Brain microvascular endothelial cell (primary cell): ENCODE measurements around the gene PILRA.

Source experiments
- DNase-seq: peaks from one replicate; pipeline ENCODE4 v3.0.0-alpha.2; 2020
- H3K27ac ChIP-seq: fragments of 250-450 bp; sonication (Bioruptor Pico); 2 replicates; pipeline ENCODE4 v1.5.1; 2020; ENCODE audit warnings: mild to moderate bottlenecking, moderate library complexity
- H3K27me3 ChIP-seq: fragments of 250-450 bp; sonication (Bioruptor Pico); replicated peaks from 2 replicates; pipeline ENCODE4 v1.5.1; 2020; ENCODE audit warnings: mild to moderate bottlenecking
- H3K36me3 ChIP-seq: fragments of 250-450 bp; sonication (Bioruptor Pico); replicated peaks from 2 replicates; pipeline ENCODE4 v1.5.1; 2020; ENCODE audit warnings: mild to moderate bottlenecking
- H3K4me3 ChIP-seq: 2 replicates; pipeline ENCODE4 v1.5.1; 2011; ENCODE audit warnings: low read depth, mild to moderate bottlenecking, control low read depth, low read length, moderate library complexity
- in situ Hi-C: cut with HindIII; loops from 2 replicates; pipeline ENCODE4 v1.10.0; 2017; ENCODE audit warnings: low sequenced_read_pairs, low pct_ligation_motif_present
- TF ChIP-seq, protein P1 (sequence below): IDR thresholded peaks from 2 replicates; pipeline ENCODE4 v1.5.1; 2011; ENCODE audit warnings: low read depth, mild to moderate bottlenecking, moderate library complexity, low read length, control low read depth, inconsistent platforms; ENCODE audit errors: missing control alignments

PILRA gene

DNA sequence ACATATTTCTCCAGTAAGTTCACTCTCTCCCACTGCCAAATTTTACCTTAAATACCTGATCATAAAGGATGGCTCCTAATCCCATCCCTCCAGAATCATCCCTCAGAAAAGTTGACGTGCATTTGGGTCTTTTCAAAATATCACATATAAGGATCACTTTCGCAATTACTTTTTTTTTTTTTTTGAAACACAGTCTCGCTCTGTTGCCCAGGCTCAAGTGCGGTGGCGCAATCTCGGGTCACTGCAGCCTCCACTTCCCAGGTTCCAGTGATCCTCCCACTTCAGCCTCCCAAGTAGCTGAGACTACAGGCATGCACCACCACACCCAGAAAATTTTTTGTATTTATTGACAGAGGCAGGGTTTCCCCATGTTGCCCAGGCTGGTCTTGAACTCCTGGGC, 37.8 kb downstream of the PILRA start:
- H3K27ac ChIP-seq: no peak overlapping the region
- no peak for DNase-seq
- in situ Hi-C loops: no loop called here
- H3K4me3 ChIP-seq: no peak overlapping the region
- H3K36me3 ChIP-seq: no peaks in the 10 kb centered on the region
- TF ChIP-seq, protein P1, sequence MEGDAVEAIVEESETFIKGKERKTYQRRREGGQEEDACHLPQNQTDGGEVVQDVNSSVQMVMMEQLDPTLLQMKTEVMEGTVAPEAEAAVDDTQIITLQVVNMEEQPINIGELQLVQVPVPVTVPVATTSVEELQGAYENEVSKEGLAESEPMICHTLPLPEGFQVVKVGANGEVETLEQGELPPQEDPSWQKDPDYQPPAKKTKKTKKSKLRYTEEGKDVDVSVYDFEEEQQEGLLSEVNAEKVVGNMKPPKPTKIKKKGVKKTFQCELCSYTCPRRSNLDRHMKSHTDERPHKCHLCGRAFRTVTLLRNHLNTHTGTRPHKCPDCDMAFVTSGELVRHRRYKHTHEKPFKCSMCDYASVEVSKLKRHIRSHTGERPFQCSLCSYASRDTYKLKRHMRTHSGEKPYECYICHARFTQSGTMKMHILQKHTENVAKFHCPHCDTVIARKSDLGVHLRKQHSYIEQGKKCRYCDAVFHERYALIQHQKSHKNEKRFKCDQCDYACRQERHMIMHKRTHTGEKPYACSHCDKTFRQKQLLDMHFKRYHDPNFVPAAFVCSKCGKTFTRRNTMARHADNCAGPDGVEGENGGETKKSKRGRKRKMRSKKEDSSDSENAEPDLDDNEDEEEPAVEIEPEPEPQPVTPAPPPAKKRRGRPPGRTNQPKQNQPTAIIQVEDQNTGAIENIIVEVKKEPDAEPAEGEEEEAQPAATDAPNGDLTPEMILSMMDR: no peak
- H3K27me3 ChIP-seq: peaks cover 15% of the 10 kb centered on the region

DNA sequence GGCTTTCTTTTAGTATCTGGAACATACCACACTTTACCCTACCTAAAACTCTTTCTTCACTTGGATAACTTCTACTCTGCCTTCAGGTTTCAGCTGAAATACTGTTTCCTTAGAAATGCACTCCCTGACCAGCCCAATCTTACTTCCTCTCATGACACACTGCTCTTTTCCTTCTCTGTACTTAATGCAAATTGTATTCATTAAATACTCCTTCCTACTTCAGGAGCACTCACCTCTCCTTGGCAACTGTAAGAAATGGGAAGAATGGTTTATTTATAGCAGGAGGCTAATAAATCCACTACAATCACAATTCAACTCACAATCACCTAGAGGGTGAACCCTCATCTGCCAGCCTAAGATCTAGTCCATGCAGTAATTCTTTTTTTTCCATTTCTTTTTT, 40.1 kb downstream of the PILRA start:
- H3K27ac ChIP-seq: no peak overlapping the region
- in situ Hi-C loops: no loop called here
- TF ChIP-seq, protein P1: no peak
- no peak for DNase-seq
- peaks cover 14% of the 10 kb centered on the region for H3K27me3 ChIP-seq
- H3K36me3 ChIP-seq: no peaks in the 10 kb centered on the region
- no peak overlapping the region for H3K4me3 ChIP-seq

DNA sequence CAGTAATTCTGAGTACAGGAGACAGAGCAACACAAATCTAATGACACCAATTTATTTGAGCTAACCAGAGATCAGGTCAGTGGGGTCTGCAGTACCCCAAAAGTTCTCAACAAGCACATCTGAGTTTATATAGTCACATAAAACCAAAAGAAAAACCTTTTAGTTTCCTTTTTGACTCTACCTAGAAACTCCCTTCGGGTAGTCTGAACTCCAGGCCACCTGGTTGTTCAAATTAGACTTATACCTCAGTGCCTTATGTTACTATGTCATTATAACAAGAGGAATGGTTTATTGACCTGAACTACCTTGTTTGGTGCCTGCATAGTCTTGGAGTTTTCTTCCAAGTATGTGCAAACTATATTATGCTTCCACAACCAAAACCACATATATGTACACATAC, 40.6 kb downstream of the PILRA start:
- H3K4me3 ChIP-seq: no peak overlapping the region
- H3K27ac ChIP-seq: no peak overlapping the region
- peaks cover 12% of the 10 kb centered on the region for H3K27me3 ChIP-seq
- DNase-seq: no peak
- TF ChIP-seq, protein P1: no peak
- no peaks in the 10 kb centered on the region for H3K36me3 ChIP-seq
- in situ Hi-C loops: no loop called here

DNA sequence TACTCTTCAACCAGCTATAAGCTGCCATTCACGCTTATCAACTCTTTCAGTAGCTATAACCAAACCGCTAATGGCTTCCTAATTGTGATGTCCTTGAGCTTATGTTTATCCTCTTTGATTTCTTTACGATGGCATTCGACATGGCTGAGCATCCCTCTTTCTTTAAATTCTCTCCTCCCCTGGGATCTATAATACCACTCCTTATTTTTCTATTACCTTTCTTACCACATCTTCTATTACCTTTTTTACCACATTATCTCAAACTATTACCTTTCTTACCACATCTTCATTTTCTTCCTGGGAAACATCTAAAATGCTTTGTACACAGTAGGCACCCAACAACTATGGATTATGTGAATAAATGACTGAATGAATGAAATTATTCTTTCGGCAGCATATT, 42.2 kb downstream of the PILRA start:
- DNase-seq: no peak
- H3K27ac ChIP-seq: no peak overlapping the region
- no peak overlapping the region for H3K4me3 ChIP-seq
- peaks cover 5% of the 10 kb centered on the region for H3K27me3 ChIP-seq
- TF ChIP-seq, protein P1: no peak
- in situ Hi-C loops: no loop called here
- H3K36me3 ChIP-seq: no peaks in the 10 kb centered on the region

DNA sequence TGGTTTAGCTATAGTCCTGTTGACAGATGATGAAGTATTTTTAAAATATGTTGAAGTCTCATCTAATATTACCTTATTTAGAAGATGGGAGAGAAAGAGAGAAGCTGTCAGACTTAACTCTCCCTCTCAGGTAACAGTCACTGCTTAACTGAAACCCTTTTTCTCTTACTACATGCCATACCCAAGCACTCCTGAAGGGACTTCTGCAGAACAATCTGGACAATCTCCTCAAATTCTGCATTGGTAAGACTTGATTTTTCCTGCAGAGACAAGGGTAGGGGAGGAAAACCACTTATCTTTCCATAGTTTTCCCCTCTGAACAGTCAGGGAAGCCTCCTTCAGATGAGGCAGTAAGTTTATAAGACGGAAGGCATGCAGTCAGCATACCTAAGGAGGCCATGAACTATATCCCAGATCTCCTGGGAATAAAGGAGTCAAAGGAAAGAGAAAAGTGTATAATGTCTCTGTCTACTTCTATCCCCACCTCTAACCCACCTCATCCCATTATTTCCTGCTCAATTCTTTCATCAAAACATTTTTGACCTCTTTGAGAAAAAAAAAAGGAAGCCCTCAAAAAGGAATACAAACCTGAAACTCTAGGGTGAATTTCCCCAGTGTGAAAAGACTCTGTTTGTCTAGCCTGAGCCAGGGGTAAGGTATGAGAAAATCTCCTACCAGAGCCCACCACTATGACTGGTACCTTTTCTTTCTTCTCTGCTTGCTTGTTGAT, 45.8 kb downstream of the PILRA start:
- H3K27me3 ChIP-seq: no peaks in the 10 kb centered on the region
- H3K36me3 ChIP-seq: no peaks in the 10 kb centered on the region
- no peak for DNase-seq
- in situ Hi-C loops: no loop called here
- H3K4me3 ChIP-seq: no peak overlapping the region
- TF ChIP-seq, protein P1: peak; percentile 3
- no peak overlapping the region for H3K27ac ChIP-seq
